ENCODE results near the gene PLXNA4. TPM values are rescaled to one million over a fixed set of nuclear protein-coding genes. Genes with fewer than 3 reads are reported as not detected.

Gene PLXNA4
- total RNA-seq, 2 experiments from 2014 or later: 0.75 to 0.85 TPM

- Mint-ChIP-seq H3K4me3 (no peak overlapping the region), H3K9me3 (no peaks in the 10 kb centered on the region), H3K27ac (no peak overlapping the region), H3K4me1 (ENCODE audit: low read depth) (no peaks in the 10 kb centered on the region), H3K36me3 (ENCODE audit: low read depth) (no peaks in the 10 kb centered on the region), H3K27me3 (peaks cover 8% of the 10 kb centered on the region)
- Histone ChIP-seq H3K36me3 (ENCODE audit: insufficient read depth, low read length) (no peaks in the 10 kb centered on the region), H3K27me3 (ENCODE audit: control insufficient read depth in 1 of 2, insufficient read depth in 2 of 2, low read length in 2 of 2) (no peaks in the 10 kb centered on the region), H3K9me3 (ENCODE audit: control insufficient read depth in 1 of 2, insufficient read depth in 1 of 2, low read length in 2 of 2) (peaks cover 0 to 3% of the 10 kb centered on the region in 2 experiments), H3K27ac (ENCODE audit: low read depth in 1 of 2, low read length in 2 of 2) (no peak overlapping the region), H3K4me3 (ENCODE audit: low read length) (no peak overlapping the region), H3K4me1 (ENCODE audit: insufficient read depth, low read length) (no peaks in the 10 kb centered on the region)
- intact Hi-C loops (cut with DNase I, micrococcal nuclease): no loop called here
- CTCF ChIA-PET: no interaction called here
- TF ChIP-seq CTCF (IDR thresholded peaks at IDR 0.05): no peak
- POLR2A ChIA-PET: no interaction called here
- ATAC-seq (ENCODE audit: poor library complexity) (no peak), DNase-seq (no peak)
Observed at GRCh38 chr7:132373041-132373440, 203.2 kb downstream of the PLXNA4 start.

GRCh38 chr7:132371948-132372347 lies 204.3 kb downstream of the PLXNA4 start:
- no peaks in the 10 kb centered on the region for H3K4me1 Mint-ChIP-seq (ENCODE audit: low read depth)
- H3K36me3 ChIP-seq (ENCODE audit: insufficient read depth, low read length): no peaks in the 10 kb centered on the region
- TF ChIP-seq CTCF (IDR thresholded peaks at IDR 0.05): no peak
- ChIA-PET POLR2A (no interaction called here), CTCF (no interaction called here)
- no peak overlapping the region for H3K27ac Mint-ChIP-seq
- intact Hi-C loops (cut with DNase I, micrococcal nuclease): no loop called here
- no peaks in the 10 kb centered on the region for H3K9me3 Mint-ChIP-seq
- H3K36me3 Mint-ChIP-seq (ENCODE audit: low read depth): no peaks in the 10 kb centered on the region
- H3K9me3 ChIP-seq (ENCODE audit: control insufficient read depth in 1 of 2, insufficient read depth in 1 of 2, low read length in 2 of 2): peaks cover 0 to 3% of the 10 kb centered on the region in 2 experiments
- no peaks in the 10 kb centered on the region for H3K4me1 ChIP-seq (ENCODE audit: insufficient read depth, low read length)
- no peak overlapping the region for H3K4me3 ChIP-seq (ENCODE audit: low read length)
- DNase-seq (no peak), ATAC-seq (ENCODE audit: poor library complexity) (no peak)
- no peak overlapping the region for H3K4me3 Mint-ChIP-seq
- no peaks in the 10 kb centered on the region for H3K27me3 ChIP-seq (ENCODE audit: control insufficient read depth in 1 of 2, insufficient read depth in 2 of 2, low read length in 2 of 2)
- H3K27me3 Mint-ChIP-seq: peaks cover 19% of the 10 kb centered on the region
- H3K27ac ChIP-seq (ENCODE audit: low read depth in 1 of 2, low read length in 2 of 2): no peak overlapping the region

GRCh38 chr7:132368246-132368900 lies 207.9 kb downstream of the PLXNA4 start:
- H3K9me3 Mint-ChIP-seq: no peaks in the 10 kb centered on the region
- ATAC-seq (ENCODE audit: poor library complexity): no peak
- no peak for DNase-seq
- Histone ChIP-seq H3K4me1 (ENCODE audit: insufficient read depth, low read length) (no peaks in the 10 kb centered on the region), H3K9me3 (ENCODE audit: control insufficient read depth in 1 of 2, insufficient read depth in 1 of 2, low read length in 2 of 2) (peaks cover 0 to 12% of the 10 kb centered on the region in 2 experiments), H3K27ac (ENCODE audit: low read depth in 1 of 2, low read length in 2 of 2) (no peak overlapping the region), H3K27me3 (ENCODE audit: control insufficient read depth in 1 of 2, insufficient read depth in 2 of 2, low read length in 2 of 2) (peaks cover 0 to 3% of the 10 kb centered on the region in 2 experiments), H3K4me3 (ENCODE audit: low read length) (no peak overlapping the region), H3K36me3 (ENCODE audit: insufficient read depth, low read length) (no peaks in the 10 kb centered on the region)
- peaks cover 28% of the 10 kb centered on the region for H3K27me3 Mint-ChIP-seq
- CTCF ChIA-PET: no interaction called here
- intact Hi-C loops (cut with DNase I, micrococcal nuclease): no loop called here
- H3K4me3 Mint-ChIP-seq: no peak overlapping the region
- TF ChIP-seq CTCF (IDR thresholded peaks at IDR 0.05): no peak
- H3K36me3 Mint-ChIP-seq (ENCODE audit: low read depth): no peaks in the 10 kb centered on the region
- POLR2A ChIA-PET: no interaction called here
- no peaks in the 10 kb centered on the region for H3K4me1 Mint-ChIP-seq (ENCODE audit: low read depth)
- no peak overlapping the region for H3K27ac Mint-ChIP-seq

All from CD4-positive, alpha-beta T cell (primary cell).